Measurements from ENCODE around the gene C10orf105. TPM values are rescaled to one million over a fixed set of nuclear protein-coding genes. Genes with fewer than 3 reads are reported as not detected.

Gene C10orf105
- total and polyA plus RNA-seq, 8 donors, result 0.17 to 1.0 (median 0.57) TPM

- Histone ChIP-seq H3K9me3 (no peaks in the 10 kb centered on the region), H3K27me3 (no peaks in the 10 kb centered on the region), H3K36me3 (no peaks in the 10 kb centered on the region), H3K4me3 (no peak overlapping the region), H3K4me1 (peaks cover 5 to 27% of the 10 kb centered on the region in 2 donors), H3K27ac (no peak overlapping the region)
- ATAC-seq (no peak), DNase-seq (no peak)
- intact Hi-C loops (cut with DNase I), result no loop called here
- no peak for TF ChIP-seq CTCF (IDR thresholded peaks at IDR 0.05)
Measured at GRCh38 chr10:71721313-71721712, 1.7 kb upstream of the C10orf105 start.

- peak in 1 of 4 donors; percentile 55 for DNase-seq
- Histone ChIP-seq H3K4me3 (no peak overlapping the region), H3K27me3 (no peaks in the 10 kb centered on the region), H3K4me1 (peaks cover 3 to 27% of the 10 kb centered on the region in 2 donors), H3K27ac (no peak overlapping the region), H3K36me3 (no peaks in the 10 kb centered on the region), H3K9me3 (no peaks in the 10 kb centered on the region)
- no peak for ATAC-seq
- intact Hi-C loops (cut with DNase I), result no loop called here
- TF ChIP-seq CTCF (IDR thresholded peaks at IDR 0.05), result no peak
Measured at GRCh38 chr10:71720288-71720687, 710 bp upstream of the C10orf105 start.

GRCh38 chr10:71719042-71719441 lies 536 bp downstream of the C10orf105 start:
- no peak overlapping the region for H3K4me3 ChIP-seq
- no peak for TF ChIP-seq CTCF (IDR thresholded peaks at IDR 0.05)
- DNase-seq (peak in 1 of 4 donors; percentile 47), ATAC-seq (peak; percentile 31)
- intact Hi-C loops (cut with DNase I), result no loop called here
- H3K27me3 ChIP-seq, result no peaks in the 10 kb centered on the region
- H3K9me3 ChIP-seq, result no peaks in the 10 kb centered on the region
- no peaks in the 10 kb centered on the region for H3K36me3 ChIP-seq
- peaks cover 12 to 35% of the 10 kb centered on the region in 2 donors for H3K4me1 ChIP-seq
- H3K27ac ChIP-seq, result no peak overlapping the region

- H3K27ac ChIP-seq, result no peak overlapping the region
- peaks cover 20 to 43% of the 10 kb centered on the region in 2 donors for H3K4me1 ChIP-seq
- no peak for ATAC-seq
- intact Hi-C loops (cut with DNase I), result no loop called here
- H3K9me3 ChIP-seq, result no peaks in the 10 kb centered on the region
- TF ChIP-seq CTCF (IDR thresholded peaks at IDR 0.05), result no peak
- no peak for DNase-seq
- no peak overlapping the region for H3K4me3 ChIP-seq
- H3K27me3 ChIP-seq, result no peaks in the 10 kb centered on the region
- H3K36me3 ChIP-seq, result no peaks in the 10 kb centered on the region
Measured at GRCh38 chr10:71718165-71718698, 1.3 kb downstream of the C10orf105 start.

- no peak for TF ChIP-seq CTCF (IDR thresholded peaks at IDR 0.05)
- H3K4me1 ChIP-seq, result peaks cover 27 to 50% of the 10 kb centered on the region in 2 donors
- DNase-seq, result peak in 2 of 4 donors; percentile 68 to 87
- intact Hi-C loops (cut with DNase I), result no loop called here
- peak; percentile 5 for ATAC-seq
- H3K4me3 ChIP-seq, result no peak overlapping the region
- no peaks in the 10 kb centered on the region for H3K36me3 ChIP-seq
- no peaks in the 10 kb centered on the region for H3K27me3 ChIP-seq
- no peaks in the 10 kb centered on the region for H3K9me3 ChIP-seq
- no peak overlapping the region for H3K27ac ChIP-seq
Measured at GRCh38 chr10:71717551-71717951, 2.0 kb downstream of the C10orf105 start.
